NCI-H1105 treated with DMSO at 0.1 percent for 48 hours (cell line): ENCODE results near the gene PARP9.

Source experiments
- DNase-seq: peaks from one replicate; lab custom pipeline; 2025; lab: John Stamatoyannopoulos, UW

PARP9 gene

GRCh38 chr3:122484985-122485384 lies 79.1 kb downstream of the PARP9 start:
- no peak for DNase-seq

- no peak for DNase-seq
These were observed 82.7 kb downstream of the PARP9 start for GRCh38 chr3:122481390-122481789.
